Loucy (cell line): ENCODE data around the gene SDK2.

Experiments
- CTCF ChIP-seq: fragments of 200-600 bp; sonication (generic); conservative IDR thresholded peaks from 2 replicates; pipeline ENCODE4 v1.5.1; 2014; ENCODE audit warnings: mild to moderate bottlenecking, antibody characterized with exemption, low read length
- EZH2phosphoT487 ChIP-seq: fragments of 200-600 bp; IDR thresholded peaks from 2 replicates; pipeline ENCODE4 v1.6.1; 2018; ENCODE audit warnings: antibody characterized with exemption, mild to moderate bottlenecking, moderate library complexity, borderline replicate concordance

GRCh38 chr17:73622381-73622780, 21.9 kb downstream of the SDK2 start:
- TF ChIP-seq CTCF (no peak), EZH2phosphoT487 (no peak)
